Measurements from ENCODE around the gene MC1R. TPM values are rescaled to one million over a fixed set of nuclear protein-coding genes. Genes with fewer than 3 reads are reported as not detected.

The MC1R gene
- total RNA-seq, 1 donor from 2014 or later: 6.8 TPM

DNA sequence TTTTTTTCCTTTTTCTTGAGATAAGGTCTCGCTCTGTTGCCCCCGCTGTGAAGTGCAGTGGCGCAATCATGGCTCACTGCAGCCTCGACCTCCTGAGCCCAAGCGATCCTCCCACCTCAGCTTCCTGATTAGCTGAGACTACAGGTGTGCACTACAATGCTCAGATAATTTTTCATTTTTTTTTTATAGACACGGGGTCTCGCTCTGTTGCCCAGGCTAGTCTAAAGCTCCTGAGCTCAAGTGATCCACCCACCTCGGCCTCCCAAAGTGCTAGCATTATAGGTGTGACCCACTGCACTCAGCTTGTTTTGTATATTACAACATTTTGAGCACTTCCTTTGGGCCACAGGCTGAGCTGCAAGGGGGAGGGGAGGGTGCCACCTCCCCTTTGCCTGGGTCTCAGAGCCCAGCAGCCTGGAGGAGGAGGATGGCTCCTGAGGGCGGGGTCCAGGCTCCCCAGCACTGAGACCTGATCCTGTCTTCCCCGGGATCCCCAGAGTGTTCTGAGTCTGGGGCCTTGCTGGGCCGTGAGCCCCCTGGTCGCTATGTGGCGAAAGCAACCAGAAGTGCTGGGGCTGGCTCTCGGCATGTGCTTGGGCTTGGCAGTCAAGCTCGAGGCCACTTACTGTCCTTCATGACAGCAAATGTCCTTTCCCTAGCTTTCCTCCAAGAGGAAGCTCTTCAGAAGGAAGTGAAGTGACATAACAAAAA is 38.0 kb downstream of the MC1R start:
- H3K36me3 Mint-ChIP-seq (ENCODE audit: low read depth): peaks cover 53% of the 10 kb centered on the region
- ChIA-PET CTCF (no interaction called here), POLR2A (interaction anchor here (0.6 to 1.0 kb wide), 2 partner anchors 16 to 253 kb away, joined by 3 to 5 read pairs; no protein-coding TSS in a partner anchor)
- DNase-seq (no peak), ATAC-seq (ENCODE audit: low read depth) (no peak)
- H3K4me1 Mint-ChIP-seq: peaks cover 72% of the 10 kb centered on the region
- no peaks in the 10 kb centered on the region for H3K27me3 Mint-ChIP-seq
- H3K9me3 Mint-ChIP-seq: no peaks in the 10 kb centered on the region
- H3K4me3 Mint-ChIP-seq: peak overlapping the region; percentile 50
- peak overlapping the region; percentile 35 for H3K27ac Mint-ChIP-seq
- intact Hi-C loops (cut with micrococcal nuclease): no loop called here
- TF ChIP-seq, protein P1, sequence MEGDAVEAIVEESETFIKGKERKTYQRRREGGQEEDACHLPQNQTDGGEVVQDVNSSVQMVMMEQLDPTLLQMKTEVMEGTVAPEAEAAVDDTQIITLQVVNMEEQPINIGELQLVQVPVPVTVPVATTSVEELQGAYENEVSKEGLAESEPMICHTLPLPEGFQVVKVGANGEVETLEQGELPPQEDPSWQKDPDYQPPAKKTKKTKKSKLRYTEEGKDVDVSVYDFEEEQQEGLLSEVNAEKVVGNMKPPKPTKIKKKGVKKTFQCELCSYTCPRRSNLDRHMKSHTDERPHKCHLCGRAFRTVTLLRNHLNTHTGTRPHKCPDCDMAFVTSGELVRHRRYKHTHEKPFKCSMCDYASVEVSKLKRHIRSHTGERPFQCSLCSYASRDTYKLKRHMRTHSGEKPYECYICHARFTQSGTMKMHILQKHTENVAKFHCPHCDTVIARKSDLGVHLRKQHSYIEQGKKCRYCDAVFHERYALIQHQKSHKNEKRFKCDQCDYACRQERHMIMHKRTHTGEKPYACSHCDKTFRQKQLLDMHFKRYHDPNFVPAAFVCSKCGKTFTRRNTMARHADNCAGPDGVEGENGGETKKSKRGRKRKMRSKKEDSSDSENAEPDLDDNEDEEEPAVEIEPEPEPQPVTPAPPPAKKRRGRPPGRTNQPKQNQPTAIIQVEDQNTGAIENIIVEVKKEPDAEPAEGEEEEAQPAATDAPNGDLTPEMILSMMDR (IDR thresholded peaks at IDR 0.05): no peak

GRCh38 chr16:89957216-89957785 is 38.6 kb downstream of the MC1R start:
- H3K4me3 Mint-ChIP-seq: peak overlapping the region; percentile 50
- TF ChIP-seq, protein P1 (IDR thresholded peaks at IDR 0.05): no peak
- peaks cover 54% of the 10 kb centered on the region for H3K36me3 Mint-ChIP-seq (ENCODE audit: low read depth)
- no peaks in the 10 kb centered on the region for H3K27me3 Mint-ChIP-seq
- DNase-seq (no peak), ATAC-seq (ENCODE audit: low read depth) (no peak)
- intact Hi-C loops (cut with micrococcal nuclease): no loop called here
- no peak overlapping the region for H3K27ac Mint-ChIP-seq
- H3K9me3 Mint-ChIP-seq: no peaks in the 10 kb centered on the region
- H3K4me1 Mint-ChIP-seq: peaks cover 67% of the 10 kb centered on the region
- ChIA-PET POLR2A (no interaction called here), CTCF (no interaction called here)

- intact Hi-C loops (cut with micrococcal nuclease): no loop called here
- no peaks in the 10 kb centered on the region for H3K27me3 Mint-ChIP-seq
- no peak for ATAC-seq (ENCODE audit: low read depth)
- TF ChIP-seq, protein P1 (IDR thresholded peaks at IDR 0.05): no peak
- H3K9me3 Mint-ChIP-seq: no peaks in the 10 kb centered on the region
- ChIA-PET CTCF (no interaction called here), POLR2A (no interaction called here)
- H3K4me1 Mint-ChIP-seq: peaks cover 60% of the 10 kb centered on the region
- H3K4me3 Mint-ChIP-seq: no peak overlapping the region
- peaks cover 56% of the 10 kb centered on the region for H3K36me3 Mint-ChIP-seq (ENCODE audit: low read depth)
- H3K27ac Mint-ChIP-seq: no peak overlapping the region
- DNase-seq: no peak
Measured at GRCh38 chr16:89958068-89958467, 39.4 kb downstream of the MC1R start.

DNA sequence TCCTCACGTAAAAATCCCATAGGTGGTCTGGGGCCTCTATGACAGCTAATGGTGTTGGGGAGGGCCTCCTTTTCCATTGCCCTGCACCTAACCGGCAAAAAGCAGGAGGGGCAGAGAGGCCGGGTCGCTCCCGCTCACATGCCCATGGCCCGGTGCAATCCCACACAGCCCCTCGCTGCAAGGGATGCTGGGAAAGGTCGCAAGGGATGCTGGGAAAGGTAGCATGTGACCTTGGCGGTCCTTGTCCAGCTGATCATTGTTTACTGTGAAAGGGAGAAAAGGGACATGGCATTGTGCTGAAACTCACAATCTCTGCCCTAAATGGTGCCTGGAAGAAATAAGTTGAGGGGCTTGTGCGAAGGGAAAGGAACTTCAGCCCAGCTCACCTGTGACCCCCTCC is 39.9 kb downstream of the MC1R start:
- ATAC-seq (ENCODE audit: low read depth) (no peak), DNase-seq (no peak)
- H3K9me3 Mint-ChIP-seq: no peaks in the 10 kb centered on the region
- ChIA-PET POLR2A (no interaction called here), CTCF (no interaction called here)
- peaks cover 58% of the 10 kb centered on the region for H3K36me3 Mint-ChIP-seq (ENCODE audit: low read depth)
- TF ChIP-seq, protein P1 (IDR thresholded peaks at IDR 0.05): no peak
- intact Hi-C loops (cut with micrococcal nuclease): no loop called here
- no peak overlapping the region for H3K27ac Mint-ChIP-seq
- no peak overlapping the region for H3K4me3 Mint-ChIP-seq
- peaks cover 54% of the 10 kb centered on the region for H3K4me1 Mint-ChIP-seq
- H3K27me3 Mint-ChIP-seq: no peaks in the 10 kb centered on the region

- intact Hi-C loops (cut with micrococcal nuclease): no loop called here
- no peak overlapping the region for H3K4me3 Mint-ChIP-seq
- H3K4me1 Mint-ChIP-seq: peaks cover 31% of the 10 kb centered on the region
- H3K9me3 Mint-ChIP-seq: no peaks in the 10 kb centered on the region
- ChIA-PET CTCF (no interaction called here), POLR2A (interaction anchor here (1.6 kb wide), 1 partner anchor 12 kb away, joined by 5 read pairs; no protein-coding TSS in a partner anchor)
- DNase-seq (no peak), ATAC-seq (ENCODE audit: low read depth) (no peak)
- peaks cover 66% of the 10 kb centered on the region for H3K36me3 Mint-ChIP-seq (ENCODE audit: low read depth)
- H3K27me3 Mint-ChIP-seq: no peaks in the 10 kb centered on the region
- TF ChIP-seq, protein P1 (IDR thresholded peaks at IDR 0.05): no peak
- no peak overlapping the region for H3K27ac Mint-ChIP-seq
Measured at GRCh38 chr16:89960966-89961365, 42.3 kb downstream of the MC1R start.
